ENCODE data around the gene SLC13A4.

GRCh38 chr7:135768064-135768463 lies 40.1 kb upstream of the SLC13A4 start:
- no peak for TF ChIP-seq CTCF (conservative IDR thresholded peaks at IDR 0.05; ENCODE audit: low read length)
- TF ChIP-seq EZH2phosphoT487 (IDR thresholded peaks at IDR 0.05; ENCODE audit: borderline replicate concordance, low read depth, low read length), result no peak

Measured in OCI-LY7 (cell line).